MM.1S (cell line): ENCODE measurements around the gene NKX6-2.

ENCODE experiments used
- DNase-seq: peaks from one replicate; pipeline ENCODE4 v3.0.0-alpha.2; 2015
- H2AFZ ChIP-seq: fragments of 300-600 bp; sonication (generic); 2 replicates; pipeline ENCODE4 v1.6.0; 2016; ENCODE audit warnings: antibody characterized with exemption, low read length
- H3F3A ChIP-seq: fragments of 300-600 bp; sonication (generic); 2 replicates; pipeline ENCODE4 v1.6.1; 2016; ENCODE audit warnings: mild to moderate bottlenecking, antibody characterized with exemption, low read length, moderate library complexity, mixed read lengths; ENCODE audit not compliant: insufficient read depth
- H3K27ac ChIP-seq: fragments of 300-600 bp; sonication (generic); 2 replicates; pipeline ENCODE4 v1.5.1; 2016; ENCODE audit warnings: mild to moderate bottlenecking, low read length
- H3K27me3 ChIP-seq: fragments of 300-600 bp; sonication (generic); replicated peaks from 2 replicates; pipeline ENCODE4 v1.6.0; 2016; ENCODE audit warnings: low read length; ENCODE audit not compliant: insufficient read depth
- H3K36me3 ChIP-seq: fragments of 300-600 bp; sonication (generic); replicated peaks from 2 replicates; pipeline ENCODE4 v1.6.1; 2016; ENCODE audit warnings: mild to moderate bottlenecking, low read length, mixed read lengths; ENCODE audit not compliant: insufficient read depth
- H3K4me1 ChIP-seq: fragments of 300-600 bp; sonication (generic); 2 replicates; pipeline ENCODE4 v1.6.1; 2016; ENCODE audit warnings: low read length, mixed read lengths
- H3K4me2 ChIP-seq: fragments of 300-600 bp; sonication (generic); 2 replicates; pipeline ENCODE4 v1.6.0; 2016; ENCODE audit warnings: low read depth, low read length
- H3K4me3 ChIP-seq: fragments of 300-600 bp; sonication (generic); 2 replicates; pipeline ENCODE4 v1.5.1; 2016; ENCODE audit warnings: low read length, mixed read lengths
- H3K79me2 ChIP-seq: fragments of 300-600 bp; sonication (generic); 2 replicates; pipeline ENCODE4 v1.6.1; 2016; ENCODE audit warnings: mixed run types, low read length, mixed read lengths
- H3K9ac ChIP-seq: fragments of 300-600 bp; sonication (generic); 2 replicates; pipeline ENCODE4 v1.6.1; 2016; ENCODE audit warnings: low read length, mixed read lengths
- H3K9me2 ChIP-seq: fragments of 300-600 bp; sonication (generic); replicated peaks from 2 replicates; pipeline ENCODE4 v1.6.1; 2016; ENCODE audit warnings: mild to moderate bottlenecking, low read length, mixed read lengths; ENCODE audit not compliant: insufficient read depth
- H3K9me3 ChIP-seq: fragments of 300-600 bp; sonication (generic); replicated peaks from 2 replicates; pipeline ENCODE4 v1.6.1; 2016; ENCODE audit warnings: mild to moderate bottlenecking, low read length, mixed read lengths; ENCODE audit not compliant: insufficient read depth
- H4K20me1 ChIP-seq: fragments of 300-600 bp; sonication (generic); 2 replicates; pipeline ENCODE4 v1.6.1; 2016; ENCODE audit warnings: mild to moderate bottlenecking, low read length, moderate library complexity, mixed read lengths; ENCODE audit not compliant: insufficient read depth
- CTCF ChIP-seq: fragments of 300-600 bp; sonication (generic); IDR thresholded peaks from 2 replicates; pipeline ENCODE4 v1.5.1; 2016; ENCODE audit warnings: antibody characterized with exemption, low read length, mixed read lengths
- EZH2 ChIP-seq: fragments of 300-600 bp; sonication (generic); optimal IDR thresholded peaks from 2 replicates; pipeline ENCODE3; 2017; ENCODE audit warnings: low read depth, mild to moderate bottlenecking, antibody characterized with exemption, low read length, mixed read lengths
- EZH2phosphoT487 ChIP-seq: fragments of 300-600 bp; sonication (generic); IDR thresholded peaks from 2 replicates; pipeline ENCODE4 v1.6.1; 2018; ENCODE audit warnings: antibody characterized with exemption, low read length

Gene NKX6-2

GRCh38 chr10:132807621-132808049 lies 21.7 kb upstream of the NKX6-2 start:
- Histone ChIP-seq H3K27me3 (peaks cover 15% of the 10 kb centered on the region), H3K27ac (no peak overlapping the region), H3K4me1 (no peaks in the 10 kb centered on the region), H3K9me3 (no peaks in the 10 kb centered on the region), H3K36me3 (no peaks in the 10 kb centered on the region), H3K9ac (no peak overlapping the region), H3K79me2 (no peaks in the 10 kb centered on the region), H3F3A (no peaks in the 10 kb centered on the region), H3K4me3 (no peak overlapping the region), H3K9me2 (no peaks in the 10 kb centered on the region), H2AFZ (no peak overlapping the region), H4K20me1 (no peaks in the 10 kb centered on the region), H3K4me2 (no peak overlapping the region)
- TF ChIP-seq CTCF (no peak), EZH2phosphoT487 (no peak), EZH2 (no peak)
- DNase-seq: no peak

GRCh38 chr10:132806561-132807003 lies 20.6 kb upstream of the NKX6-2 start:
- no peak overlapping the region for H3K4me2 ChIP-seq
- no peak for DNase-seq
- no peak for TF ChIP-seq EZH2phosphoT487
- TF ChIP-seq EZH2: no peak
- no peak for TF ChIP-seq CTCF

GRCh38 chr10:132806110-132806509 lies 20.2 kb upstream of the NKX6-2 start:
- Histone ChIP-seq H3K9me2 (no peaks in the 10 kb centered on the region), H3K27ac (no peak overlapping the region), H2AFZ (no peak overlapping the region), H3F3A (no peaks in the 10 kb centered on the region), H3K4me3 (no peak overlapping the region), H3K79me2 (no peaks in the 10 kb centered on the region), H3K4me1 (no peaks in the 10 kb centered on the region), H3K27me3 (peaks cover 15% of the 10 kb centered on the region), H3K9ac (no peak overlapping the region), H3K9me3 (no peaks in the 10 kb centered on the region), H3K36me3 (no peaks in the 10 kb centered on the region), H3K4me2 (no peak overlapping the region), H4K20me1 (no peaks in the 10 kb centered on the region)
- DNase-seq: no peak
- TF ChIP-seq EZH2phosphoT487 (no peak), CTCF (no peak), EZH2 (no peak)

More at GRCh38 chr10:132806561-132807003, 20.6 kb upstream of the NKX6-2 start:
- Histone ChIP-seq H3K4me3 (no peak overlapping the region), H3K79me2 (no peaks in the 10 kb centered on the region), H3K27ac (no peak overlapping the region), H3K27me3 (peaks cover 15% of the 10 kb centered on the region), H3K9ac (no peak overlapping the region), H2AFZ (no peak overlapping the region), H3K36me3 (no peaks in the 10 kb centered on the region), H3K9me2 (no peaks in the 10 kb centered on the region), H3F3A (no peaks in the 10 kb centered on the region), H3K4me1 (no peaks in the 10 kb centered on the region), H4K20me1 (no peaks in the 10 kb centered on the region), H3K9me3 (no peaks in the 10 kb centered on the region)
